Kidney capillary endothelial cell (primary cell): ENCODE measurements around the gene ORAI2.
"Not testable (repeated sequence)": the region's sequence is repeated elsewhere in the genome, so short reads cannot be mapped to it uniquely, and the experiment has no call there.

Source experiments
- DNase-seq: peaks from one replicate; pipeline ENCODE4 v3.0.0-alpha.2; 2018; ENCODE audit warnings: low spot score

ORAI2 gene

GRCh38 chr7:102469972-102470825 is 36.8 kb downstream of the ORAI2 start:
- no peak for DNase-seq

DNA sequence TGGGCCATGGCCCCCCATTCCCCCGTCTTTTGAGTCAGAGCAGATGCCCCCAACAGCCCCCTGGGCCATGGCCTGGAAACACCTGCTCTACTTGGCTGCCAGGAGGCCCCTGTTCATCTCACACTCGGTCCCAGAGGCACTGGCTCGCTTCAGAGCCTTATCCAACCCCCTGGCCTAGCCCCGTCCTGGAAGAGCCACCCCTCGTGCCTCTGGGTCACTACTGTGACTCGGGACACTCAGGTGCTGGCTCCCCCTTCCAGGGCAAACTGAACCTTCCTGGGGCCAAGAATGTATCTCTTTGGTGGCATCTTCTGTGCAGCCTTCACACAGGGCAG is 38.4 kb downstream of the ORAI2 start:
- no peak for DNase-seq

DNA sequence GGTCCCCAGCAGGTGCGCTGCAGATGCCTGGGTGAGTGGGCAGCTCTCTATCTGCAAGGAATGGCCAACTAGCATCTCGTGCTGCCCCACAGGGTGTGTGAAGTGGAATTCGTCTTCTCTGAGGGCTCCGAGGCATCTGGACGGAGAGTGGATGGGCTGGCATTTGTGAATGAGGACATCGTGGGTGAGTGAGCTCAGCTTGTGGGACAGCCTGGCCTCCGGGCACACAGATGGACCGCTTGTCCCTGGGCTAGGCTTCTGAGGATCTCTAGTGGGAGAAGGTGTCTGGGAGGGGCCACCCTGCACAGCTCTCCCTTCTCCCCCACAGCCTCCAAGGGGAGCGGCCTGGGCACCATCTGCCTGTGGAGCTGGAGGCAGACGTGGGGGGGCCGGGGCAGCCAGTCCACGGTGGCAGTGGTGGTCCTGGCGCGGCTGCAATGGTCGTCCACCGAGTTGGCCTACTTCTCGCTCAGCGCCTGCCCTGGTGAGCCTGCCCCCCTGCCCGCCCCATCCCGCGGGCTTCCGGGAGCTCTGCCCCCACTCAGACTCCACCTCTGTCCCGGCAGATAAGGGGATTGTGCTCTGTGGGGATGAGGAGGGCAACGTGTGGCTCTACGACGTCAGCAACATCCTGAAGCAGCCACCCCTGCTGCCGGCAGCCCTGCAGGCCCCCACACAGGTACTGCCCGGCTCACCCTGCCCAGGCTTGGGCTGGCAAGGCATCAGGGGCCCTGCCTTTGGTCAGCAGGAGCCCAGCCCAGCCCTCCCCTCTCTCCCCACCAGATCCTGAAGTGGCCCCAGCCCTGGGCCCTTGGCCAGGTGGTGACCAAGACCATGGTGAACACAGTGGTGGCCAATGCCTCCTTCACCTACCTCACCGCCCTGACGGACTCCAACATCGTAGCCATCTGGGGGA is 39.0 kb downstream of the ORAI2 start:
- no peak for DNase-seq

- DNase-seq = no peak
Observed at GRCh38 chr7:102473271-102473991, 40.1 kb downstream of the ORAI2 start.

DNA sequence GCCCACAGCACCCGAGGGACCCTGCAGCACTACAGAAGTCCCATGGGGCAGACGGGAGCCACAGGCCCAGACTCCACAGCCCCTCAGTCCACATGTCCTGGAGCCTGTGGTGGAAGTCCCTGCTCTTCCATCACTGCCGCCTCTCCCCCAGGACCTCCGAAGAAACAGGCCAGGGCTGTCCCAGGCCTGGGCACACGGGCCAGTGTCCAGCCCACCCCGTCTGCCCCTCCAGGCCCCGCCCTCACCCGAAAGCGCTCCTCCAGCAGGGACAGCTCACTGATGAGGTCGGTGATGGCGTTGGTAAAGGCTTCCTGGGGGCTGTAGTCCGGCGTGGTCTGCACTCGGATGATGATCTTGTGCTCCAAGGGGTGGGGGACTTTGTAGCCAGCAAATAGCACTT is 40.7 kb downstream of the ORAI2 start:
- not testable (repeated sequence) for DNase-seq

- DNase-seq = not testable (repeated sequence)
Observed at GRCh38 chr7:102474736-102475435, 41.5 kb downstream of the ORAI2 start.

GRCh38 chr7:102478314-102479208 is 45.2 kb downstream of the ORAI2 start, which contains the start of gene POLR2J:
Gene POLR2J, minus strand, starts transcription at chr7:102478922. Its CDS starts 62 bp downstream, at chr7:102478860.
- DNase-seq = peak; percentile 10

GRCh38 chr7:102479209-102479584 is 45.8 kb downstream of the ORAI2 start:
- not testable (repeated sequence) for DNase-seq

GRCh38 chr7:102479982-102480637 is 46.7 kb downstream of the ORAI2 start:
- not testable (repeated sequence) for DNase-seq

DNA sequence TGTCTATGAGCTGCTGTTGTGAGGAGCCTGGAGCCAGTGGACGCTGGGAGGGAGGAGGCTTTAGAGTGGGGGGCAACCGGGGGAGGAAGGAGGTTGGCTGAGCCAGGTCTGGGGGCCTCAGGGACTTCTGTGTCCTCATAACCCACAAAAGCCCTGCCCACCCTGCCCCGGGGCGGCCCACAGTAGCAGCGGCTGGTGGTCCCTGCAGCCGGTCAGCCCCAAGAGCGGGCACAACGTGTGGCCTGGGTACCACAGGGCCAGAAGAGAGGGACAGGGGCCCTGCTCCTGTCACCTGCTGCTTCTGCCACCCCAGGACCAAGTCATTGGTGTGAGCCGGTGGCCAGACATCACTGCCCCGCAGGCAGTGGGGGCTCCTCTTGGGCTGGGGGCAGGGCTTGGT is 48.6 kb downstream of the ORAI2 start:
- not testable (repeated sequence) for DNase-seq

DNA sequence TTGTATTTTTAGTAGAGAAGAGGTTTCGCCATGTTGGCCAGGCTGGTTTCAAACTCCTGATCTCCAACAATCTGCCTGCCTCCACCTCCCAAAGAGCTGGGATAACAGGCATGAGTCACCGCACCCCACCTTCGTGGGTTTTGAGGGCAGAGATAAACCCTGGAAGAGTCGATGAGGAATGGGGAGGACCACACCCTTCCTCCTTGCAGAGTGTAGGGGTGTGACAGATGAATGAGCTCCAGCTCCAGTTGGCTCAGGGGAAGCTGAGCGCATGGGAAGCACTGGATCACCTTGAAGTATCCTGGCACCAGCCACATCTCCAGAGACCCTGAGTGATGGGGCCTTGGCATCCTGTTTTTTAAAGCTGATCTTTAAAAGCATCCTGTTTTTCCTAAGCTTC is 50.9 kb downstream of the ORAI2 start:
- DNase-seq = not testable (repeated sequence)

GRCh38 chr7:102490529-102491075 is 57.2 kb downstream of the ORAI2 start:
- DNase-seq = not testable (repeated sequence)

GRCh38 chr7:102493220-102493935 is 60.0 kb downstream of the ORAI2 start:
- DNase-seq = not testable (repeated sequence)

DNA sequence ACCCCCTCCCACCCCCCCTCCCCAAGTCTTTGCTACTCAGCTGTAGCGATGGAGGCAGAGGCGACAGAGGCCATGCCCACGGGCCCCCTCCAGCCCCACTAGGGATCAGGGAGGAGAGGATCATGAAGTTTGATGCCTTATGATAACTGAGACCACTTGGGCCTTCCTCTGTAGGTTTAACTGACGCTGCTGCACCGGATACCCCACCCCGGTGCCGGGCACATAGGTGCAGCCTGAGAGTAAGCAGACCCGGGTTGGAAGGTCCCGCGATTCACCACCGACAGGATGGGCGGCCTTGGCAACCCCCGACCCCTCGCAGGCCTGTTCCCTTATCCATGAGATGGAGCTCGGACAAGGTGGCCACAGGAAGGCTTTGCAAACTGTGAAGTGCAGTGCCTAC is 60.7 kb downstream of the ORAI2 start:
- DNase-seq = not testable (repeated sequence)

- not testable (repeated sequence) for DNase-seq
Observed at GRCh38 chr7:102494473-102495149, 61.2 kb downstream of the ORAI2 start.

DNA sequence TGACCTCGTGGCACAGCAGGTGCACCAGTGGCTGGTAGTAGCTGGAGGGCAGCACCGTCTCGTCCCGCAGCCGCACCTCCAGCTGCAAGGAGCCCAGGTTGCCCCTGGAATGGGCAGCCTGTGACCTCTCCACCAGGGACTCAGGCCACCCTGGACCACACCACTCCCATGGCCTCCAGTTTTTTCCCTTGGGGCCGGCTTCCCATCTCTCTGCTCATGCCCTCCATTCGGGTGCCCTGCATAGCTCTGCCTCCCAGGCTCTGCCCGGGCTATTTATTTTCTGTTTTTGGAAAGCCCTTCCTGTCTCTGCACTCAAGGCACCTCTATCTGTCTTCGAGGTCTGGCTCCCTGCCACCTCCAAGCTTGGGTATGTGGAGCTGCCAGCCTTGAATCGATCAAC is 63.5 kb downstream of the ORAI2 start:
- DNase-seq = not testable (repeated sequence)

DNA sequence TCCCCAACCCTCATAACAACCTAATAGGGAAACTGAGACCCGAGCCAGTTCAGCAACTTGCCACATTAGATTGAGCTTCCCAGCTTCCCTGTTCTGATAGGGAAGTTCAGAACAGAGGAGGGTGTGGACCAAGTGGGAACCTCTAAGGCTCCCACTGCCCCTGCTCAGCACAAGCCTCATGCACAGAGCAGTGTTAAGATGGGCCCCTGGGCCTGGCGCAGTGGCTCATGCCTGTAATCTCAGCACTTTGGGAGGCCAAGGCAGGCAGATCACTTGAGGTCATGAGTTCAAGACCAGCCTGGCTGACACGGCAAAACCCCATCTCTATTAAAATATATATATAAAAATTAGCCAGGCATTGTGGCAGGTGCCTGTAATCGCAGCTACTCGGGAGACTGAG is 63.9 kb downstream of the ORAI2 start:
- DNase-seq = not testable (repeated sequence)

- not testable (repeated sequence) for DNase-seq
Observed at GRCh38 chr7:102498321-102498720, 64.9 kb downstream of the ORAI2 start.
